Liver (tissue), 3 donors: Measurements from ENCODE around the gene TCTA.

Source experiments
- FOXA1 ChIP-seq: IDR thresholded peaks from 2 replicates; pipeline ENCODE4 v1.6.1; 2016; ENCODE audit warnings: antibody characterized with exemption
- HNF4A ChIP-seq, 2 donors: conservative IDR thresholded peaks; 2 replicates each; pipeline ENCODE4 v1.6.1; 2016; ENCODE audit warnings: antibody characterized with exemption in 2 of 2, mild to moderate bottlenecking in 2 of 2
- HNF4G ChIP-seq: IDR thresholded peaks from 2 replicates; pipeline ENCODE4 v1.6.1; 2016; ENCODE audit warnings: antibody characterized with exemption
- RAD21 ChIP-seq, 2 donors: IDR thresholded peaks; 2 replicates each; pipeline ENCODE4 v1.6.1; 2016; ENCODE audit warnings: antibody characterized with exemption in 2 of 2, mild to moderate bottlenecking in 2 of 2
- RXRA ChIP-seq, 2 donors: IDR thresholded peaks; 2 replicates each; pipeline ENCODE4 v1.6.1; 2017 to 2018; ENCODE audit warnings: antibody characterized with exemption in 2 of 2, mild to moderate bottlenecking in 1 of 2
- TAF1 ChIP-seq: conservative IDR thresholded peaks from 2 replicates; pipeline ENCODE4 v1.6.1; 2016; ENCODE audit warnings: antibody characterized with exemption, mild to moderate bottlenecking
- TF ChIP-seq, protein P1 (sequence below): fragments of 150-350 bp; IDR thresholded peaks from 2 replicates; pipeline ENCODE4 v1.5.1; 2017; ENCODE audit warnings: improper control_type of control experiment, low read depth, low read length; ENCODE audit not compliant: missing input control
- TF ChIP-seq, protein P2 (sequence below): IDR thresholded peaks from 2 replicates; pipeline ENCODE4 v1.6.1; 2016; ENCODE audit warnings: antibody characterized with exemption
- TF ChIP-seq, protein P3 (sequence below): IDR thresholded peaks from 2 replicates; pipeline ENCODE4 v1.6.1; 2016; ENCODE audit warnings: antibody characterized with exemption, mild to moderate bottlenecking
- donor health status: healthy.
- donor health status: healthy.

DNA sequence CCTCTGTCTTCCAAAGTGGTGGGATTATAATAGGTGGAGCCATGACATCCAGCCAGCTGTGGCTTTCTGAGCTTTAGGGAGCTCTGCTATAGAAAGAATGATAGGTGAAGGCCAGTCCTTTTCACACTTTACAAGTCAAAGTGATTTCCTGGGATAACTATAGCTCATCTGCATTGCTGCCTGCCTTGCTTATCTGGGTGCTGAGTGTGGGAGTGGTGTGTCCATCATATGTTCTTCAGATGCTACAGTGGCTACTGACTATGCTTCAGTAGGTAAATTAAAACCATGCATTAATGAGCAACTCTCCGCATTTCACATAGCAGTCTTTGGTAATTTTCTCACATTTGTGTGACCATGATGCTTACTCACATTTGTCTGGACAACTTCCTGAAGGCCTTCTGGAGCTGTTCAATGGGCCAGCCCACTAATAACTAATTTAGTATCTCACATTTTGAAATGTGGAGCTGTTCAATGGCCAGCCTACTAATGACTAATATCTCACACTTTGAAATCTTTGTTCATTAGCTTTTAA is 23.9 kb upstream of the TCTA start:
- no peak for TF ChIP-seq HNF4G
- TF ChIP-seq, protein P1, sequence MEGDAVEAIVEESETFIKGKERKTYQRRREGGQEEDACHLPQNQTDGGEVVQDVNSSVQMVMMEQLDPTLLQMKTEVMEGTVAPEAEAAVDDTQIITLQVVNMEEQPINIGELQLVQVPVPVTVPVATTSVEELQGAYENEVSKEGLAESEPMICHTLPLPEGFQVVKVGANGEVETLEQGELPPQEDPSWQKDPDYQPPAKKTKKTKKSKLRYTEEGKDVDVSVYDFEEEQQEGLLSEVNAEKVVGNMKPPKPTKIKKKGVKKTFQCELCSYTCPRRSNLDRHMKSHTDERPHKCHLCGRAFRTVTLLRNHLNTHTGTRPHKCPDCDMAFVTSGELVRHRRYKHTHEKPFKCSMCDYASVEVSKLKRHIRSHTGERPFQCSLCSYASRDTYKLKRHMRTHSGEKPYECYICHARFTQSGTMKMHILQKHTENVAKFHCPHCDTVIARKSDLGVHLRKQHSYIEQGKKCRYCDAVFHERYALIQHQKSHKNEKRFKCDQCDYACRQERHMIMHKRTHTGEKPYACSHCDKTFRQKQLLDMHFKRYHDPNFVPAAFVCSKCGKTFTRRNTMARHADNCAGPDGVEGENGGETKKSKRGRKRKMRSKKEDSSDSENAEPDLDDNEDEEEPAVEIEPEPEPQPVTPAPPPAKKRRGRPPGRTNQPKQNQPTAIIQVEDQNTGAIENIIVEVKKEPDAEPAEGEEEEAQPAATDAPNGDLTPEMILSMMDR, result no peak
- TF ChIP-seq TAF1, result no peak
- no peak for TF ChIP-seq HNF4A (conservative IDR thresholded peaks at IDR 0.05)
- TF ChIP-seq RXRA (IDR thresholded peaks at IDR 0.05), result no peak
- no peak for TF ChIP-seq FOXA1
- TF ChIP-seq, protein P2, sequence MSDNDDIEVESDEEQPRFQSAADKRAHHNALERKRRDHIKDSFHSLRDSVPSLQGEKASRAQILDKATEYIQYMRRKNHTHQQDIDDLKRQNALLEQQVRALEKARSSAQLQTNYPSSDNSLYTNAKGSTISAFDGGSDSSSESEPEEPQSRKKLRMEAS, result no peak
- TF ChIP-seq, protein P3, sequence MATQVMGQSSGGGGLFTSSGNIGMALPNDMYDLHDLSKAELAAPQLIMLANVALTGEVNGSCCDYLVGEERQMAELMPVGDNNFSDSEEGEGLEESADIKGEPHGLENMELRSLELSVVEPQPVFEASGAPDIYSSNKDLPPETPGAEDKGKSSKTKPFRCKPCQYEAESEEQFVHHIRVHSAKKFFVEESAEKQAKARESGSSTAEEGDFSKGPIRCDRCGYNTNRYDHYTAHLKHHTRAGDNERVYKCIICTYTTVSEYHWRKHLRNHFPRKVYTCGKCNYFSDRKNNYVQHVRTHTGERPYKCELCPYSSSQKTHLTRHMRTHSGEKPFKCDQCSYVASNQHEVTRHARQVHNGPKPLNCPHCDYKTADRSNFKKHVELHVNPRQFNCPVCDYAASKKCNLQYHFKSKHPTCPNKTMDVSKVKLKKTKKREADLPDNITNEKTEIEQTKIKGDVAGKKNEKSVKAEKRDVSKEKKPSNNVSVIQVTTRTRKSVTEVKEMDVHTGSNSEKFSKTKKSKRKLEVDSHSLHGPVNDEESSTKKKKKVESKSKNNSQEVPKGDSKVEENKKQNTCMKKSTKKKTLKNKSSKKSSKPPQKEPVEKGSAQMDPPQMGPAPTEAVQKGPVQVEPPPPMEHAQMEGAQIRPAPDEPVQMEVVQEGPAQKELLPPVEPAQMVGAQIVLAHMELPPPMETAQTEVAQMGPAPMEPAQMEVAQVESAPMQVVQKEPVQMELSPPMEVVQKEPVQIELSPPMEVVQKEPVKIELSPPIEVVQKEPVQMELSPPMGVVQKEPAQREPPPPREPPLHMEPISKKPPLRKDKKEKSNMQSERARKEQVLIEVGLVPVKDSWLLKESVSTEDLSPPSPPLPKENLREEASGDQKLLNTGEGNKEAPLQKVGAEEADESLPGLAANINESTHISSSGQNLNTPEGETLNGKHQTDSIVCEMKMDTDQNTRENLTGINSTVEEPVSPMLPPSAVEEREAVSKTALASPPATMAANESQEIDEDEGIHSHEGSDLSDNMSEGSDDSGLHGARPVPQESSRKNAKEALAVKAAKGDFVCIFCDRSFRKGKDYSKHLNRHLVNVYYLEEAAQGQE, result no peak
- TF ChIP-seq RAD21 (IDR thresholded peaks at IDR 0.05), result no peak
